ENCODE data around the gene RAB3D.

The RAB3D gene

GRCh38 chr19:11295180-11295579, 44.3 kb downstream of the RAB3D start:
- DNase-seq = no peak

- peak; percentile 99 for DNase-seq
Measured at GRCh38 chr19:11293433-11294389, 45.7 kb downstream of the RAB3D start.

GRCh38 chr19:11291991-11292390, 47.5 kb downstream of the RAB3D start:
- peak; percentile 70 for DNase-seq

- no peak for DNase-seq
Measured at GRCh38 chr19:11291415-11291814, 48.0 kb downstream of the RAB3D start.

GRCh38 chr19:11290256-11290655, 49.2 kb downstream of the RAB3D start:
- DNase-seq = no peak

GRCh38 chr19:11288349-11288748, 51.1 kb downstream of the RAB3D start:
- DNase-seq = peak; percentile 31

GRCh38 chr19:11286312-11286974, 53.0 kb downstream of the RAB3D start:
- DNase-seq = peak; percentile 70

GRCh38 chr19:11284515-11284914, 54.9 kb downstream of the RAB3D start:
- DNase-seq = no peak

- no peak for DNase-seq
Measured at GRCh38 chr19:11281356-11282049, 58.0 kb downstream of the RAB3D start.

GRCh38 chr19:11279505-11280236, 59.8 kb downstream of the RAB3D start:
- DNase-seq = peak; percentile 54

- DNase-seq = no peak
Measured at GRCh38 chr19:11278670-11279069, 60.8 kb downstream of the RAB3D start.

GRCh38 chr19:11274533-11275086, 64.8 kb downstream of the RAB3D start:
- no peak for DNase-seq

- no peak for DNase-seq
Measured at GRCh38 chr19:11273989-11274388, 65.5 kb downstream of the RAB3D start.

GRCh38 chr19:11273296-11273695, 66.2 kb downstream of the RAB3D start:
- no peak for DNase-seq

Measured in inflammatory macrophage treated with lipopolysaccharide for 4 hours (primary cell).